Esophagus squamous epithelium (tissue), 5 donors: ENCODE measurements around the gene EXOC3L1. TPM values are rescaled to one million over a fixed set of nuclear protein-coding genes. Genes with fewer than 3 reads are reported as not detected.

Experiments used
- DNase-seq: peaks from one replicate; lab custom pipeline; 2025; lab: John Stamatoyannopoulos, UW
- H3K27ac ChIP-seq, 4 donors: fragments of 200-600 bp; sonication (generic); one replicate each; pipeline ENCODE4 v1.5.1; 2016 to 2019; ENCODE audit warnings: mild to moderate bottlenecking in 1 of 4
- H3K27me3 ChIP-seq, 4 donors: fragments of 200-600 bp; sonication (generic); 1 replicate in 3 of 4; 2 replicates in 1 of 4; pipeline versions ENCODE4 v1.5.1 to v1.6.0; 2017 to 2021; ENCODE audit warnings: antibody characterized with exemption in 1 of 4
- H3K36me3 ChIP-seq, 3 donors: fragments of 200-600 bp; sonication (generic); one replicate each; pipeline ENCODE4 v1.5.1; 2016 to 2019
- H3K4me1 ChIP-seq, 3 donors: fragments of 200-600 bp; sonication (generic); one replicate each; pipeline ENCODE4 v1.5.1; 2017 to 2019
- H3K4me3 ChIP-seq, 4 donors: fragments of 200-600 bp; sonication (generic); 1 replicate in 3 of 4; 2 replicates in 1 of 4; pipeline ENCODE4 v1.5.1; 2016 to 2019; ENCODE audit warnings: mild to moderate bottlenecking in 2 of 4, moderate library complexity in 1 of 4
- H3K9me3 ChIP-seq, 3 donors: fragments of 200-600 bp; sonication (generic); one replicate each; pipeline ENCODE4 v1.5.1; 2016 to 2019
- CTCF ChIP-seq, 6 experiments: fragments of 450-650 bp in 4 of 6; fragments of 200-600 bp in 2 of 6; sonication (generic) in 2 of 6; IDR thresholded peaks; one replicate each; pipeline ENCODE4 v1.5.1; 2016 to 2019; ENCODE audit warnings: antibody characterized with exemption in 6 of 6, mild to moderate bottlenecking in 4 of 6, moderate library complexity in 4 of 6
- POLR2A ChIP-seq, 4 donors: fragments of 450-650 bp; IDR thresholded peaks; one replicate each; pipeline ENCODE4 v1.6.1; 2017; ENCODE audit warnings: antibody characterized with exemption in 4 of 4, mild to moderate bottlenecking in 4 of 4, moderate library complexity in 3 of 4
- WGBS, 2 donors: methylation state at CpG; one replicate each; pipeline ENCODE4 v1.1.5; 2018; 5-methylcytosine and 5-hydroxymethylcytosine counted together
- intact Hi-C: fragments of 100-400 bp; cut with DNase I; formaldehyde crosslinking; loops from one replicate; pipeline ENCODE4 v1.15.0; 2022
- total RNA-seq, 4 donors: library from RNA; depleted of rRNA; stranded (reverse); fragments of >200 nt; gene quantifications; one replicate each; pipeline ENCODE4 v1.1.0, GENCODE V29; 2016
- donor health status: DM: yes; HTN: yes; CAD: no.

The EXOC3L1 gene
- total RNA-seq, 4 donors from 2014 or later: 1.1 to 2.3 (median 1.4) TPM

- H3K9me3 ChIP-seq: no peaks in the 10 kb centered on the region
- peaks cover 14 to 34% (median 18%) of the 10 kb centered on the region in 3 donors for H3K4me1 ChIP-seq
- 16 to 20% methylated on average over 6 of the region's 12 CpGs for WGBS, 2 donors
- intact Hi-C loops: no loop called here
- peaks cover 25 to 44% (median 27%) of the 10 kb centered on the region in 3 donors for H3K36me3 ChIP-seq
- H3K4me3 ChIP-seq: peak overlapping the region; percentile 81 to 98 (median 92)
- H3K27me3 ChIP-seq: no peaks in the 10 kb centered on the region
- TF ChIP-seq POLR2A (IDR thresholded peaks at IDR 0.05) (no peak), CTCF (IDR thresholded peaks at IDR 0.05) (no peak)
- H3K27ac ChIP-seq: peak overlapping the region; percentile 83 to 92 (median 88)
- DNase-seq: no peak
Observed at GRCh38 chr16:67227567-67227921, 37.6 kb upstream of the EXOC3L1 start.

- peak within 1 kb of the TSS; percentile 81 to 98 (median 92) for H3K4me3 ChIP-seq
- H3K27me3 ChIP-seq: no peaks in the 10 kb centered on the region
- H3K36me3 ChIP-seq: peaks cover 25 to 40% (median 25%) of the 10 kb centered on the region in 3 donors
- peak within 1 kb of the TSS; percentile 83 to 92 (median 88) for H3K27ac ChIP-seq
- H3K9me3 ChIP-seq: no peaks in the 10 kb centered on the region
- TF ChIP-seq CTCF (IDR thresholded peaks at IDR 0.05): peak in 2 of 6 experiments; percentile 13 to 59
- peak in 3 of 4 donors; percentile 20 to 78 (median 50) for TF ChIP-seq POLR2A (IDR thresholded peaks at IDR 0.05)
- intact Hi-C loops: no loop called here
- 1 to 2% methylated on average over 11 to 14 of the region's 46 CpGs for WGBS, 2 donors
- peak; percentile 93 for DNase-seq
- peaks cover 14 to 34% (median 18%) of the 10 kb centered on the region in 3 donors for H3K4me1 ChIP-seq
Observed at GRCh38 chr16:67226804-67227566, 37.0 kb upstream of the EXOC3L1 start, which contains the start of gene TMEM208. TSS of gene TMEM208 (plus strand) at chr16:67227130. CDS start at chr16:67227219, 89 bp downstream.

- Histone ChIP-seq H3K36me3 (peaks cover 19 to 34% (median 24%) of the 10 kb centered on the region in 3 donors), H3K4me3 (peak overlapping the region; percentile 81 to 98 (median 92)), H3K4me1 (peaks cover 14 to 34% (median 18%) of the 10 kb centered on the region in 3 donors), H3K27ac (peak overlapping the region; percentile 83 to 92 (median 88)), H3K9me3 (no peaks in the 10 kb centered on the region), H3K27me3 (no peaks in the 10 kb centered on the region)
- 12 to 18% methylated on average over 8 to 12 of the region's 12 CpGs for WGBS, 2 donors
- intact Hi-C loops: no loop called here
- no peak for DNase-seq
- TF ChIP-seq POLR2A (IDR thresholded peaks at IDR 0.05) (no peak), CTCF (IDR thresholded peaks at IDR 0.05) (no peak)
Observed at GRCh38 chr16:67226295-67226803, 36.4 kb upstream of the EXOC3L1 start.

GRCh38 chr16:67223992-67224391, 34.1 kb upstream of the EXOC3L1 start:
- intact Hi-C loops: no loop called here
- H3K4me3 ChIP-seq: no peak overlapping the region
- H3K4me1 ChIP-seq: peaks cover 14 to 28% (median 18%) of the 10 kb centered on the region in 3 donors
- WGBS, 2 donors: 59 to 64% methylated on average over 3 of the region's 3 CpGs
- H3K27me3 ChIP-seq: no peaks in the 10 kb centered on the region
- DNase-seq: no peak
- TF ChIP-seq CTCF (IDR thresholded peaks at IDR 0.05) (no peak), POLR2A (IDR thresholded peaks at IDR 0.05) (no peak)
- no peak overlapping the region for H3K27ac ChIP-seq
- peaks cover 6 to 10% (median 7%) of the 10 kb centered on the region in 3 donors for H3K36me3 ChIP-seq
- no peaks in the 10 kb centered on the region for H3K9me3 ChIP-seq
